SK-MEL-5 (cell line): ENCODE data around the gene OSBPL3. TPM values are rescaled to one million over a fixed set of nuclear protein-coding genes. Genes with fewer than 3 reads are reported as not detected.

ENCODE experiments used
- DNase-seq: peaks from one replicate; pipeline ENCODE4 v3.0.0-alpha.2; 2016; ENCODE audit warnings: low read depth, low spot score
- in situ Hi-C: cut with HindIII; loops from 2 replicates; pipeline ENCODE4 v1.10.0; 2016; ENCODE audit warnings: low sequenced_read_pairs, high pct_unique_total_duplicates, low pct_unique_long_range_greater_than_20kb
- total RNA-seq: library from RNA; depleted of rRNA; stranded (reverse); fragments of >200 nt; shearing (Covaris generic); gene quantifications from 2 replicates; pipeline ENCODE4 v1.2.3, GENCODE V29; 2014

Gene OSBPL3
- total RNA-seq, 1 experiment from 2014 or later = 12.9 TPM

- DNase-seq = no peak
- in situ Hi-C loops = no loop called here
These were observed 116.4 kb downstream of the OSBPL3 start for GRCh38 chr7:24863626-24864025.

DNA sequence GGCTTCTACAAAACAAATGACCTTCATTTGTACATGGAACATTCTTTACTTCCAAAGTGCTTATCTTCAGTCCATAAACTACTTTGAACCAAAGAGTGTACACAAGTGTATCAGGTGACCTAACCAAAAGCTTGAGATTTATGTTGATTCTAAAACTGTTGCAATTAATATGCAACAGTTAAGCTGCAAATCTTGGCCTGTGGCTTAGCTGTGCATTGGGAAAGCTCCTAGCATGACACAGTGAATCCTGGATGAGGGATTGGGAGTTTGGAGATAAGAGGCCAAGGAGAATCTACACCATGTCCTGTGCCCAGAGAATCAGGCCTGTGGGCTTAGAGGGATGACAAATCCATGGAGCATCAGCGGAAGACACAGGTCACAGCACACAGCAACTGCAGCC, 117.5 kb downstream of the OSBPL3 start:
- in situ Hi-C loops = no loop called here
- DNase-seq = no peak

DNA sequence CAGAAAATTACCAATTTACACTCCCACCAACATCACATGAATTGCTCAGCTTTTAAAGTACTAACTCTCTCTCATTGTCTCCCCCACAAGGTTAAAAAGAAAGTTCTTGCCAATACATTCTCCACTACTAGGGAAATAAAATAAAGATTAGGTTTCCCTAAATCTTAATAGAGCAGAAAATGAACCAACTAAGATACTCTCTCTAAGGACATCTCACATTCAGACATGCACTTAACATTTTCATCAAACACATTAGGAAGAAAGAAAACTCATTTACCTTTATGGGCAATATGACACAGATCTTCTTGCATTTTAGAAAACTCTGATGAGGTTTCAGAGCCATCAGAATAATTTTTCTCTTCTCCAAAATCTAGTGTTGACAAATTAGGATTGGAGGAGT, 118.6 kb downstream of the OSBPL3 start:
- in situ Hi-C loops = no loop called here
- no peak for DNase-seq

- in situ Hi-C loops = no loop called here
- DNase-seq = no peak
These were observed 119.4 kb downstream of the OSBPL3 start for GRCh38 chr7:24860611-24861010.

GRCh38 chr7:24858108-24858977, 121.6 kb downstream of the OSBPL3 start:
- in situ Hi-C loops = no loop called here

GRCh38 chr7:24857623-24858022, 122.4 kb downstream of the OSBPL3 start:
- no peak for DNase-seq
- in situ Hi-C loops = no loop called here

More at GRCh38 chr7:24858108-24858977, 121.6 kb downstream of the OSBPL3 start:
- DNase-seq = peak; percentile 32

- DNase-seq = no peak
- in situ Hi-C loops = no loop called here
These were observed 125.1 kb downstream of the OSBPL3 start for GRCh38 chr7:24854866-24855265.

GRCh38 chr7:24851786-24852185, 128.2 kb downstream of the OSBPL3 start:
- peak; percentile 47 for DNase-seq
- in situ Hi-C loops = no loop called here

DNA sequence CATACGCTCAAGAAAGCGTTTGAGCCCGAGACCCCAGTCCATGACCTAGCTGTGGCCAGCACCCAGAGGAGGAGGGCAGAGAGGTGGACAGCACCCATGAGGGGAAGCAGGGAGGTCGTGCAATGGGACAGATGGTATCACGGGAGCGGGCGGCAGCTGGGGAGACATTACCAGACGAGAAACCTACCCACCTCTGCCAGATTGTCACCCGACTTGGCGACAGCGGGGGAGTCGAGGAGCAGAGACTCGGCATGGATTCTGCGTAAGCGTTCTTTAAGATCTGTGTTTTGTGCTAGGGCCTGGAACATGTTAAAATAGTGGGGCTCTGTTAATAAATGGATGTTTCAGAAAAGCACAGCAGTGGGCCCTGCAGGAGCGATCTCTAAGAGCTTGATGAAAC, 131.1 kb downstream of the OSBPL3 start:
- no peak for DNase-seq
- in situ Hi-C loops = no loop called here

DNA sequence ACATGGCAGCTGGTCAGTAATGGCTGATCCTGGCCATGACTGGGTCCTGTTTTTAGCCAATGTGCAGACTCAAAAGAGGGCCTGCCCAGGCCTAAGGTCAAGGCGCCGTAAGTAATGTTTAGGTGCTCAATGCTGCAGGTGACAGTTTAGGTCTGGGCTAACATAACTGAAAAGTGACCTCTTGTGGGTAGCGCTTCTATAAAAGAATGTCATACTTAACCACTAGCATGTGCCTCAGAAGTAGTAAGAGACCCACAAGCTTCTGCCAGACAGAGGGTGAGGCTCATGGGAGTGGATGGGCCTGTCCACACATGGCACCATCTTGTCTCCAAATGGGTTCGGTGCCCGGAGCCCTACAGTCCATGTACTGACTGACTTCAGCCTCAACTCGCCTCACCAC, 132.2 kb downstream of the OSBPL3 start:
- no peak for DNase-seq
- in situ Hi-C loops = no loop called here

GRCh38 chr7:24843821-24844434, 136.1 kb downstream of the OSBPL3 start:
- in situ Hi-C loops = no loop called here
- DNase-seq = no peak

GRCh38 chr7:24842449-24843241, 137.3 kb downstream of the OSBPL3 start:
- in situ Hi-C loops = no loop called here
- peak; percentile 86 for DNase-seq

GRCh38 chr7:24842029-24842428, 137.9 kb downstream of the OSBPL3 start:
- in situ Hi-C loops = no loop called here
- DNase-seq = no peak

GRCh38 chr7:24840563-24840962, 139.4 kb downstream of the OSBPL3 start:
- no peak for DNase-seq
- in situ Hi-C loops = no loop called here

DNA sequence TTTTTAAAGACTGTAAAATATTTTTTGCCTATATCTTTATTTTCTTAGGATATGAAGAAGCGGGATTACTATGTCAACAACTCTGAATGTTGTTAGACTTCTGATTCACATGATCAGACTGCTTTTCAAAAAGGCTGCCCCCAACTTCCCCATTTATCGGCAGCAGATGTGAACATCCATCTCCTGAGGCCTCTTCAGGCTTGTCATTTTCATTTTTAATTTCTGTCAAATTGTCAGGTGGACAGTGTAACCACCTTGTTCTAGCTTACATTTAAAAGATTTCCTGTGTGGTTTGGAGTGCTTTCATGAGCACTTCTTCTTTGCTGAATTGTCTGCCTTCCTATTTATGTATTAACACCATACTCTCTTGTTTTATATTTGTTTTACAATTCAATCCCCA, 143.9 kb downstream of the OSBPL3 start:
- DNase-seq = no peak
- in situ Hi-C loops = no loop called here

DNA sequence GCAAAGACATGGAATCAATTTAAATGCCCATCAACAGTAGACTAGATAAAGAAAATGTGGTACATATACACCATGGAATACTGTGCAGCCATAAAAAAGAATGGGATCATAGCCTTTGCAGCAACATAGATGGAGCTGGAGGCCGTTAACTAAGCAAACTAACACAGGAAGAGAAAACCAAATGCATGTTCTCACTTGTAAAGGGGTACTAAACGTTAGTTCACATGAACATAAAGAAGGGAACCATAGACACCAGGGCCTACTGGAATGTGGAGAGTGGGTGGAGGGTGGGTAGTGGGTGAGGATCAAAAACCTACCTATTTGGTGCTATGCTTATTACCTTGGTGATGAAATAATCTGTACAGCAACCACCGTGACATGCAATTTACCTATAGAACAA, 144.3 kb downstream of the OSBPL3 start:
- no peak for DNase-seq
- in situ Hi-C loops = no loop called here

DNA sequence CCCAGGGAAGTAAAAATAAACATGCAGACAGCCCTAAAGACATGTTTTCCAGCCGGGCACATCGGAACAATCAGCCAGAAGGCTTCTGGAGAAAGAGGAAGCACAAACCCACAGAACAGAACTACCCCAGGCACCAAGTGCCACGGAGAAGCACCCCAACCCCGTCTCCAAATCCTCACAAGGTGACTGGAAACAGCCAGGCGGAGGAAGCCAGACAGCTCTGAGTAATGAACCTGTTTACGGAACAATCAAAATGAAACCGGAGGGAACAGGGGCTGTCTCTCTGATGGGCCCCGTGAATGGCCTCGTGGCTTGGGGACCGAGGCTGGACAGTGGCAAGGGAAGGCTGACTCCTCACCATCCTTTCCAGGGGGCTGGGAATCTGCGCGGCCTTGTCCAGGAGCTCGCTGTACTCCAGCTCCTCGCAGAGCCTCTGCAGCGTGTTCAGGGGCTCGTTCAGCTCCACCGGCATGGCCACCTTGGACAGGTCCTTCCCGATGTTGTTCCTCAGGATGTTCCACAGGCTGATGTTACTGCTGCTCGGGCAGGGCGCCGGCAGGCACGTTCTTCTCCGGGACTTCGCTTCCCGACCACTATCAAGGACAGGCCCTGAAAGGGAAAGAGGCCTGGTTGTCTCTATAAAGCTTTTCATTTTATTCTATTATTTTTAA, 145.7 kb downstream of the OSBPL3 start:
- in situ Hi-C loops = no loop called here
- DNase-seq = no peak

DNA sequence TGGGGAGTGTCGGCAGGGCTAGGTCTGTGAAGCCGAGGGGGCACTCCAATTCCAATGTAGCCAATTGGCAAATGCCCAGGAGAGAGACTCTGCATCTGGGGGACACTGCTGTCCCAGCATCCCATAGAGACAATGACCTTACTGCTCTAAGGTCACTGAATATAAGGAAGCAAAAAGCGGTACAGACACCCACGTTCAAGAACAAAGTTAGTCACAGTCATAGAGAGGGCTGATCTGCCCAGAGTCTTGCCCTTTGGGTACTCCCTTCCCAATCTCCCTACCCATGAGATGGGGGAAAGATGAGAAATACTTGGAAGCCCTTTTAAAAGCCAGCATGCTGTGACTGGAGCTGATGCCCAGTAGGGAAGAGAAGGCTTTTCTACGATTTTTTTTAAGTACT, 146.4 kb downstream of the OSBPL3 start:
- in situ Hi-C loops = no loop called here
- DNase-seq = no peak
